ENCODE measurements around the gene CSMD2.
A peak's percentile ranks its signal among the peaks of the same experiment; 100 is the strongest.

The CSMD2 gene

DNA sequence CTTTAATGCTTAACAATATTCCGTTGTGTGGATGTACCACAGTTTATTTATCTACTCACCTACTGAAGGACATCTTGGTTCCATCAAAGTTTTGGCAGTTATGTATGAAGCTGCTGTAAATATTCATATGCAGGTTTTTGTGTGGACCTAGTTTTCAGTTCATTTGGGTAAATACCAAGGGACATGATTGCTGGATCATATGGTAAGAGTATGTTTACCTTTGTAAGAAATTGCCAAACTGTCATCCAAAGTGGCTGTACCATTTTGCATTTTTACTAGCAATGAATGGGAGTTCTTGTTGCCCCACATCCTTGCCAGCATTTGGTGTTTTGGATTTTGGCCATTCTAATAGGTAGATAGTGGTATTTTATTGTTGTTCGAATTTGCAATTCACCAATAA lies 682.6 kb downstream of the CSMD2 start:
- DNase-seq (ENCODE audit: low read depth), result no peak

DNA sequence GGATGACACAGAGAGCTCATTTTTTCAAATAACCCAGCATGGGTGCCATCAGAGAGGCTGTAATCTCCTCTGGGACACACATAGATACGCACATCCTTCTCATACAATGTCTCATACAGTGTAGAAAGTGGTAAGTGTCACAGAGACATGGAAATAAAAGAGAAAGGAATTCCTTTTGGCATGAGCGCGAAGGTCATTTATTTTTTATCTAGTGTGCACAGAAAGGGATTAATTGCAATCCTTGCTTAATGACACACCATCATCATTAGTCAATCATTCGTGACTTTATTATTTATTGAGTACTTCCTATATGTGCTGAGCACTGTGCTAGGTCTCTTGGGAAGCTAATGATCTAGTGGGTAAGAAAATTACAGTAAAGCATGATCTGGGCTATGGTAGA lies 687.6 kb downstream of the CSMD2 start:
- no peak for DNase-seq (ENCODE audit: low read depth)

DNA sequence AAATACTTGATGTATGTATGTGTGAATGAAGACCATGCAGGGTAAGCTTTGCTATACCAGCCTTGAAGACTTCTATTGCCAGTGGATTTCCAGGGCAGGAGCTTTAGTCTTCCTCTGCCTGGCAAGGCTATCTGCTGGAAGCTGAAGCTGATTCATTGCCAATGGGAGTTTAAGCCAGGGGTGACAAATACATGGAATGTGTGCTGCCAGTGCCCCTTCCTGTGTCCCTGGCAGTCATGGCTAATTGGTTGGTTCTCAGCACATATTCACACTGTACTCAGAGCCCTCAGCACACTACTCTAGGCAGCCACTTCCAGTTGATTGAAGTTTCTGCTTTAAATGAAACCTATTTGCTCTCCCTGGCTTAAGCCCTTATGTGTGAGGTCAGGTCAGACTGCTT lies 691.1 kb downstream of the CSMD2 start:
- no peak for DNase-seq (ENCODE audit: low read depth)

DNA sequence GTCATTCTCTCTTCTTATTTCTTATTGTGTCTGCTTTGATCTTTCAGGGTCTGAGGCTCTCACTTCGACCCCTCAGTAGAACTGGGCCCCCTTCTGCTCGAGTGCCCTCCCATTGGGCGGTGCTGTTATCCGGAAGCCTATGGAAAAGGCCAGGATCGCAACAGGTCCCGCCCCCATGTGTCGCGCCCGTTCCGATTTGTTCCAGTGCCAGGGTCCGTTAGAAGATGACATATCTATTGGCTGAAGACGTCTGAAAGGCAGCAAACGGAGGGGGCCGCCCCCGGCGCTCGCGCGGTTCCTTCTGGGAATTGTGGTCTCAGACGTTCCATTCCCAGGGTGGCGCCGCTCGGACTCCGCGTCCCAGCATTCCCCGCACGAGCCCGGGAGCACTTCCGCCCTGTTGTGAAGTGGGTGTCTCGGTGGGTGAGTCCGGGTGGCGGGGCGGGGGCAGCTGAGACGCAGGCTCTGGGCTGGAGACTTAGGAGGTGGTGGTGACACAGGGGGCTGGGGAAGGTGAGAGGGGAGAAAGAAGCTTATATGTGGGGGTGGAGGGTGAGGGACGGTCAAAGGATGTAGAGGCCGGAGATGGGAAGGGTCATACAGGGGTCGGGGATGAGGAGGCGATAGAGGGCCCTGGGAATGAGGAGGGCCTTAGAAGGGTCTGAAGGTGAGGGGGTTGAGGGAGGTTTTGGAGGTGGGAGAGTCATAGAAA lies 692.6 kb downstream of the CSMD2 start, which contains the start of gene ZSCAN20:
Gene ZSCAN20 (plus strand): TSS at position 377 of the 712 bp plus-strand sequence. CDS start 6,644 bp downstream, outside the sequence.
- peak; percentile 74 for DNase-seq (ENCODE audit: low read depth)

DNA sequence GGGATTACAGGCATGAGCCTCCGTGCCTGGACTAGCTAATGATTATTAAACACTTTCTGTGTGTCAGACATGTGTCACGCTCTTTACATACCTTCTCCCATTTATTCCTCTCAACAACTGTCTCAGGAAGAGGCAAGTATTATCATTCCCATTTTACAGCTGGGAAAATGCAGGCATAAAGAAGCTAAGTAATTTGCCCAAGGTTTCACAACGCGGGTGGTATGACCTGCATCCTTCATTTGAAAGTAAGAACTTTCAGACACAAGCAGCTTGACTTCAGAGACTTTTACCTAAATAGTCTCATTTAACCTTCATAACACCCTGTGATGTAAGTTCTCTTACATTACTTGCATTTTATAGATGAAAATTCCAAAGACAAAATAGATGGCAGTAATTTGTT lies 693.6 kb downstream of the CSMD2 start:
- no peak for DNase-seq (ENCODE audit: low read depth)

DNA sequence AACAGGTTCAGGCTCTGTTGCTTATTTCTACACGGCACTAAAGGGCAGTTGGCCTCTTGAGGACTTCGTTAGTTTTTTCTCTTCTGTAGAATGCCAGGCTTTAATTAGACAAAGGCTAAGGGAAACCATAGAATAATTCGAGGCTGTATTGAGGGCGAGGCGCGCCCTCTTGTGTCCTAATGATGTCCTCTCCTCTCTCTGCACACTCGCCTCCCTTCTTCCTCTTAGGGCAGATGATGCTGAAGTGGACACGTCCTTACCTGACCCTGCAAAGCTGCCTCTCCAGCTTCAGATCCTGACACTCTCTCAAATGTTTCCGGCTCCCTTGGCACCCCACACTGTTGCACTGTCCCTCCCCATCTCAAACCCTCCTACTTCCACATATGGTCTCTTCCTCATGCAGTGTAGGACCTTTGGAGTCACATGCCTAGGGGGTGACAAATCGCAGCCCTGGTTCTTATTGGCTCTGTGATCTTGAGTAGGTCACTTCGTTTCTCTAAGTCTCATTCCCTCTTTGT lies 694.5 kb downstream of the CSMD2 start:
- DNase-seq (ENCODE audit: low read depth), result peak; percentile 14

DNA sequence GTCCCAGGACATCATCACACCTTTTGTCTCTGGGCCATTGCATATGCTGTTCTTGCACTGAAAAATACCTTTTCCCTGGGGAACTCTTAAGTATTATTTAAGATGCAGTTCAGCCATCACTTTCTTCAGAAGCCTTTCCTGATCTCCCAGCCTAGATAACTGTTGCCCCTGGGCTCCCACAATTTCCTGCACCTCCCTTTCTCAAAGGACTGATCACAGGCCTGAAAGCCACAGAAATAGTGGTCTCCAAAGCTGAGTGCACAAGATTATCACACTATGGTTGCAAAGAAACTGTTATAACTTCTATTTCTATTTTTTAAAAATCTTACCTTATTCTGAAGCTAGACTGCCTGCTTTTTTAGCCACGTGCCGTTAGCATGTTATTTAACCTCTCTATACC lies 695.3 kb downstream of the CSMD2 start:
- DNase-seq (ENCODE audit: low read depth), result no peak

DNA sequence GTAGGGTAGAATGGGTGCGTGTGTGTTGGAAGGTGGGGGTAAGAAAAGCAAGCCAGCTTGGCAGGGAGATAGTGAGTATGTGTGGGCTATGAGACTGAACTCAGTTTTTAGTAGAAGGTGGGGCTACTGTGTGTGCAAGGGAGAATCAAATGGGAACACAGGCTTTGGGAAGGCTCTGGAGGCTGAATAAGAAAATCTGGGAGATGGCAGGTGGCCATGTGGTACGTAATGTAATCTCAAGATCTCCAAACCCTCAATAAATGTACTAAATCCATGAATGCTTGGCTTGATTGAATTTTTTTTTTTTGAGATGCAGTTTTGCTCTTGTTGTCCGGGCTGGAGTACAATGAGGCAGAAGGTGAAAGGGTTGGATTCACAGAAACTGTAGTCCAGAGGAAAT lies 696.1 kb downstream of the CSMD2 start:
- DNase-seq (ENCODE audit: low read depth), result no peak

DNA sequence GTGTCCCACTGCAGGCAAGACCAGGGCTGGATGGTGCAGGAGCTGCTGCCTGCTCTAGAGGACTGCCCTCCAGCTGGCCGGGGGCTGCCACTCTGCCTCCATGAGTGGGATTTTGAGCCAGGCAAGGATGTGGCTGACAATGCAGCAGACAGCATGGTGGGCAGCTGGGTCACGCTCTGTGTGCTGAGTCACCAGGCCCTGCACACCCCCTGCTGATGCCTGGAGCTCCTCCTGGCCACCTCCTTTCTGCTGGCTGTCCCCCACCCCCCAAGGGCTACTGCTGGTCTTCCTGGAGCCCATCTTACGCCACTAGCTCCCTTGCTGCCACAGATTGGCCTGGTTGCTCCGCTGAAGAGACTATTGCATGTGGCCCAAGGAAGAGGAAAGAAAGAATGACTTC lies 696.5 kb downstream of the CSMD2 start:
- DNase-seq (ENCODE audit: low read depth), result no peak

DNA sequence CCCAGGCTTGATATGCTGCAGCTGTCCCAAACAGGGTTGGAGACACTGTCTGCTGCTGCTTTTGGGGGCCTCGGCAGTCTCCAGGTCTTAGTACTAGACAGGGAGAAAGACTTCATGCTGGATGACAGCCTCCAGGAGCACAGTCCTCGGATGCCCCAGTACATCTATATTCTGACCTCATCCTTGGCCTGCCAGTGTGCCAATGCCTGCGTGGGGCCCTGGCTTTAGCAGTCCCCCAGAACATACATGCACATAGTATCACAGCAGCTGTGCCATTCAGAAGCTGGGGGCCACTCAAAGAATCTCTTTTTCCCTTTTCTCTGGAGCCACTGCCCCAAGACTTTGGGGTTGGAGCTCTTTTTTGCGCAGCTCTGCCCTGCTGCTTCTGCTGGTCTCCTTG lies 697.0 kb downstream of the CSMD2 start:
- no peak for DNase-seq (ENCODE audit: low read depth)

DNA sequence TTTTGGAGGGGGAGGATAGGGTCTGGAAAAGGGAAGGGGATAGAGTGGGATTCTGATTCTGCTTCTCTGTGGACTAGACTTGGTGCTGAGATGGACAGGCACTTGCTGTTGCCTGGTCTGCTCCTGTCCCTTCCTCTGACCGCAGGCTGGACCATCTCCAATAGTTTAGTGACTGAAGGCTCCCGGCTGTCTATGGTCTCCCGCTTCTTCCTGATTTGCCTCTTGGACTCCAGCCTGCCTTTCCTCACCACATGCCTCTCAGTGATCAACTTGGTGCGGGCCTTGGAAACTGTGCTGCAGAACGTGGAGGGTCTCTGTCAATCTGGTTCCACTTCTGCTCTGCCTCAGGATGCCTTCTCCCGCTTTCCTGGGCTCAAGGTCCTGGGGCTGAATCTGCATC lies 698.9 kb downstream of the CSMD2 start:
- no peak for DNase-seq (ENCODE audit: low read depth)

DNA sequence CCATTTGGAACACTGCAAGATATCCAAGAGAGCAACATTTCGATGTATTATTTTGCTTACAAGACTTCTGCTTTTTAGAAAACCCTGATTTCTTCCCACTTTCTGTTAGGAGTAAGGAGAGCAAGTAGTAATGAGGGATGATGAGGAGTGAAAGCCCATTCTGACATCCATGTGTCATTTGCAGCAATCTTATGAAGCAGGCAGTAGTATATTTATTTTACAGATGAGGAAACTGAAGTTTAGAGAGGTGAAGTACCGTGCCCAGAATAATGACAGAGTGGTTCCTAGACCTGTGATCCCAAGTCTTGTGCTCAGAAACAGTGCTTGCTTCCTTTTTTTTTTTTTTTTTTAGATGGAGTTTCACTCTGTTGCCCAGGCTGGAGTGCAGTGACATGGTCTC lies 699.7 kb downstream of the CSMD2 start:
- DNase-seq (ENCODE audit: low read depth), result no peak

DNA sequence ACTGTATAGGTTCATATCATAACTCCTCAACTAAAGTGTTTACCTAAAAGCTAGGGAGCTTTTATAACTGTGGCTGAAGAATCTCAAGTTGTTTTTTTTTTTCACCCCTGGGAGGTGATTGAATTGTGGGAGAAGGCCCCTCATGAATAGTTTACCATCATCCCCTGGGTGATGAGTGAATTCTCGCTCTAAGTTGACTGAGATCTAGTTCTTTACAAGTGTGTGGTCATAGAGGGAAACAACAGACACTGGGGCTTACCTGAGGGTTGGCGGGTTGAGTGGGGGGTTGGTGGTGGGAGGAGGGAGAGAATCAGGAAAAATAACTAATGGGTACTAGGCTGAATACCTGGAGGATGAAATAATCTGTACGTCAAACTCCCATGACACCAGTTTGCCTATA lies 700.5 kb downstream of the CSMD2 start:
- DNase-seq (ENCODE audit: low read depth), result no peak
